HCT116 (cell line): ENCODE measurements around the gene CLASP2. TPM values are rescaled to one million over a fixed set of nuclear protein-coding genes. Genes with fewer than 3 reads are reported as not detected.

Experiments used
- ATAC-seq: fragments of 200-7000 bp; cut with Tn5 transposase; 2 replicates; pipeline ENCODE4 v1.9.1; 2020; ENCODE audit warnings: mild to moderate bottlenecking, moderate library complexity
- BruUV-seq: library from RNA; stranded (reverse); fragments of 400-500 nt; replicated peaks from 2 replicates; lab custom pipeline; 2021; lab: Mats Ljungman, UMichigan
- CTCF ChIA-PET: fragments of 300-600 bp; sonication (Branson Sonifier 250); formaldehyde crosslinking; loops from one replicate; lab custom pipeline; 2021; ENCODE audit warnings: antibody characterized with exemption; lab: Charles Lee
- POLR2A ChIA-PET: fragments of 300-600, 350-600 bp; sonication (Branson Sonifier 250); formaldehyde crosslinking; loops from one replicate; lab custom pipeline; 2021; ENCODE audit warnings: antibody characterized with exemption; lab: Charles Lee
- RAD21 ChIA-PET, 2 experiments: fragments of 300-600 bp; sonication (Branson Sonifier 250); formaldehyde crosslinking; loops; one replicate each; lab custom pipeline; 2023; ENCODE audit warnings: low total read pairs in 2 of 2; ENCODE audit not compliant: uncharacterized antibody in 2 of 2, unreplicated experiment in 2 of 2, low non-redundant PET in 1 of 2; lab: Charles Lee
- DNase-seq: peaks from one replicate; pipeline ENCODE4 v3.0.0-alpha.2; 2010; ENCODE audit warnings: low read depth, low spot score
- H2AFZ ChIP-seq: fragments of 200-600 bp; shearing (Covaris generic), sonication (generic); 2 replicates; pipeline ENCODE4 v1.6.1; 2017; ENCODE audit warnings: low read depth, mixed run types, mixed read lengths, antibody characterized with exemption, low read length; ENCODE audit not compliant: poor library complexity, severe bottlenecking
- H3K27ac ChIP-seq: 2 replicates; pipeline ENCODE4 v1.5.1; 2012; ENCODE audit warnings: low read depth, low read length
- H3K27me3 ChIP-seq: fragments of 200-600 bp; sonication (generic); 2 replicates; pipeline ENCODE4 v1.6.1; 2016; ENCODE audit warnings: mixed run types, low read length, mixed read lengths; ENCODE audit not compliant: insufficient read depth
- H3K36me3 ChIP-seq, 2 experiments: fragments of 200-500 bp in 1 of 2; fragments of 200-600 bp in 1 of 2; sonication (Bioruptor generic) in 1 of 2; sonication (generic) in 1 of 2; 2 replicates each; pipeline versions ENCODE4 v1.5.1 to v1.6.1; 2014 to 2016; ENCODE audit warnings: low read length in 2 of 2, inconsistent platforms in 1 of 2, mixed read lengths in 1 of 2, mixed run types in 1 of 2; ENCODE audit not compliant: insufficient read depth in 2 of 2, control insufficient read depth in 1 of 2
- H3K4me1 ChIP-seq, 2 experiments: fragments of 200-600 bp in 1 of 2; sonication (generic) in 1 of 2; 2 replicates each; pipeline versions ENCODE4 v1.5.1 to v1.6.1; 2012 to 2017; ENCODE audit warnings: low read length in 2 of 2, inconsistent platforms in 1 of 2, mild to moderate bottlenecking in 1 of 2, mixed read lengths in 1 of 2, mixed run types in 1 of 2, moderate library complexity in 1 of 2; ENCODE audit not compliant: insufficient read depth in 2 of 2, control insufficient read depth in 1 of 2
- H3K4me2 ChIP-seq: fragments of 200-600 bp; sonication (generic); 2 replicates; pipeline ENCODE4 v1.6.1; 2017; ENCODE audit warnings: mixed run types, low read length, mixed read lengths
- H3K4me3 ChIP-seq, 2 experiments: fragments of 200-600 bp in 1 of 2; sonication (generic) in 1 of 2; replicated peaks in 1 of 2; 2 replicates each; pipeline ENCODE4 v1.5.1; 2011 to 2016; ENCODE audit warnings: low read length in 2 of 2, control low read depth in 1 of 2, low read depth in 1 of 2, mild to moderate bottlenecking in 1 of 2, mixed read lengths in 1 of 2, mixed run types in 1 of 2
- H3K79me2 ChIP-seq: fragments of 200-600 bp; sonication (generic); 2 replicates; pipeline ENCODE4 v1.6.1; 2017; ENCODE audit warnings: mild to moderate bottlenecking, mixed run types, low read length, moderate library complexity, mixed read lengths; ENCODE audit not compliant: insufficient read depth
- H3K9ac ChIP-seq: fragments of 200-600 bp; sonication (generic); 2 replicates; pipeline ENCODE4 v1.6.1; 2016; ENCODE audit warnings: low read length, mixed read lengths
- H3K9me2 ChIP-seq: fragments of 200-600 bp; sonication (generic), shearing (Covaris generic); 2 replicates; pipeline ENCODE4 v1.6.1; 2017; ENCODE audit warnings: mixed run types, mild to moderate bottlenecking, moderate library complexity; ENCODE audit not compliant: insufficient read depth
- H3K9me3 ChIP-seq, 2 experiments: fragments of 200-500 bp in 1 of 2; fragments of 200-600 bp in 1 of 2; sonication (Bioruptor generic) in 1 of 2; sonication (generic) in 1 of 2; 2 replicates each; pipeline ENCODE4 v1.6.1; 2014 to 2017; ENCODE audit warnings: low read length in 2 of 2, mixed read lengths in 2 of 2, inconsistent platforms in 1 of 2, low read depth in 1 of 2, mild to moderate bottlenecking in 1 of 2, mixed run types in 1 of 2, moderate library complexity in 1 of 2; ENCODE audit not compliant: control insufficient read depth in 1 of 2, insufficient read depth in 1 of 2
- H4K20me1 ChIP-seq: fragments of 200-600 bp; sonication (generic), shearing (Covaris generic); 2 replicates; pipeline ENCODE4 v1.6.1; 2017; ENCODE audit warnings: mixed run types, mild to moderate bottlenecking, moderate library complexity; ENCODE audit not compliant: insufficient read depth
- CBX3 ChIP-seq: IDR thresholded peaks from 2 replicates; pipeline ENCODE4 v1.6.1; 2012; ENCODE audit warnings: low read depth
- EZH2 ChIP-seq: fragments of 200-600 bp; sonication (generic); IDR thresholded peaks from 2 replicates; pipeline ENCODE4 v1.6.1; 2017; ENCODE audit warnings: antibody characterized with exemption, mixed run types
- POLR2AphosphoS5 ChIP-seq: IDR thresholded peaks from 2 replicates; pipeline ENCODE4 v1.6.1; 2011; ENCODE audit warnings: mild to moderate bottlenecking, low read depth, low read length, moderate library complexity
- RAD21 ChIP-seq: IDR thresholded peaks from 2 replicates; pipeline ENCODE4 v1.6.1; 2012; ENCODE audit warnings: low read depth, mild to moderate bottlenecking
- SIN3A ChIP-seq: IDR thresholded peaks from 2 replicates; pipeline ENCODE4 v1.6.1; 2012; ENCODE audit warnings: low read depth
- ZFX ChIP-seq: fragments of 450-650 bp; IDR thresholded peaks from 2 replicates; pipeline ENCODE4 v1.6.1; 2017
- intact Hi-C: fragments of 100-400 bp; cut with micrococcal nuclease; formaldehyde crosslinking; loops from 2 replicates; pipeline ENCODE4 v1.10.0; 2022
- total RNA-seq: library from RNA; stranded (reverse); gene quantifications from one replicate; pipeline ENCODE4 v1.2.1, GENCODE V29; 2021; ENCODE audit not compliant: unreplicated experiment
- TF ChIP-seq, protein P1 (sequence below): IDR thresholded peaks from 2 replicates; pipeline ENCODE4 v1.6.1; 2012; ENCODE audit warnings: low read depth

The CLASP2 gene
- total RNA-seq, 1 experiment from 2014 or later, result 36.3 TPM

DNA sequence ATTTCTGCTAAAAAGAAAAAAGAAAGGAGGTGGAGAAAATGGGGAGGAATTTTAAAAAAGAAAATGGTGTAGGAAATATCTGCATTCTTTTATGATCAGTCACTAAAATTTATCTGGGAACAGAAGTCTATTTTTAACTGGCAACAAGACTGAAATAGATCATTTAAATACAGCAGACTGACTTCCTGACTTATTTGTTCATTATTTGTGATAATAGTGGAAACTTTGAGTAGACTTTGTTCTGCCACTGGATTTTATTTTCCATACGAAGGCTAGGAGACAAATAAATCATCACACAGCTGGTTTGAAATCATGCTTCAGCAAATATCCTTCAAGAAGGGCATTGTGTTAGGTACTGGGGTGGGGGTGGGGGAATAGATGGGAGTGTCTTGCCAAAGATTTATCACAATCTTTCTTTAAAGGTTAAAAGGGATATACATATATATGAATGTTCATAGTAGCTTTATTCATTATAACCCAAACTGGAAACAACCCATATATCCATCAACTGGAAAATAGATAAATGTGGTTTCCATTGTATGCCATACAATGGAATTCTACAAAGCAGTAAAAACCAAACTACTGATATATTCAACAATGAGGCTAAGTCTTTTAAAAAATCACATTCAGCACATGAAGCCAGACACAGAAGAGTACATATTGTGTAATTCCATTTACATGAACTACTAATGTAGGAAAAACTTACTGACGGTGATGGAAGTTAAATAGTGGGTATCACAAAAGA lies 4.7 kb upstream of the CLASP2 start:
- Histone ChIP-seq H3K79me2 (no peaks in the 10 kb centered on the region), H3K9me2 (no peaks in the 10 kb centered on the region), H3K9me3 (no peaks in the 10 kb centered on the region), H3K27ac (no peak overlapping the region), H3K4me1 (peaks cover 0 to 8% of the 10 kb centered on the region in 2 experiments; a peak in 3 of 4 replicates), H3K4me2 (no peak overlapping the region), H3K27me3 (no peaks in the 10 kb centered on the region), H3K36me3 (no peaks in the 10 kb centered on the region), H2AFZ (peak overlapping the region; percentile 51), H3K9ac (no peak overlapping the region), H3K4me3 (no peak overlapping the region), H4K20me1 (no peaks in the 10 kb centered on the region)
- no peak for TF ChIP-seq SIN3A
- TF ChIP-seq RAD21, result no peak
- TF ChIP-seq CBX3, result no peak
- TF ChIP-seq POLR2AphosphoS5, result no peak
- no TSS peak for BruUV-seq
- RAD21 ChIA-PET, result no interaction called here
- intact Hi-C loops, result no loop called here
- CTCF ChIA-PET, result no interaction called here
- POLR2A ChIA-PET, result no interaction called here
- DNase-seq, result no peak
- no peak for ATAC-seq

DNA sequence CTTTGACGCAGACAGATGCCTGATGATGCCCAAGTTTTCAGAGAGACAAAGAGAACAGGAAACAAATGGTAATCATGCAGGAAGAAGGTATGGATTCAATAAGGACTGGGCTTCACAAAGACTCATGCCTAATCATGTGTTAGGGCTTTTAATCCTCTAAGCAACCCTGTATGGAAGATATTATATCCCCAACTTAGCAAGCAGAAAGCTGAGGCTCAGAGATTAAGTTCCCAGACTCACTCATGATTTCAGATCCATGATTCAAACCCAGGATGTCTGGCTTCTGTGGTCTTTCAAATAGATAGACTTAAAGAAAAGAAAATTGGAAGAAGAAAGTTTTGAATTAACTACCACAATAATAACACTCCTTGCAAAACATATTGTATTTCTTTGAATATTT lies 4.1 kb upstream of the CLASP2 start:
- no peak overlapping the region for H3K27ac ChIP-seq
- no peak overlapping the region for H3K9ac ChIP-seq
- ChIA-PET RAD21 (no interaction called here), CTCF (no interaction called here)
- ATAC-seq, result no peak
- H4K20me1 ChIP-seq, result no peaks in the 10 kb centered on the region
- BruUV-seq, result no TSS peak
- H3K9me2 ChIP-seq, result no peaks in the 10 kb centered on the region
- H3K79me2 ChIP-seq, result peaks cover 3% of the 10 kb centered on the region
- H3K27me3 ChIP-seq, result no peaks in the 10 kb centered on the region
- intact Hi-C loops, result no loop called here
- H3K9me3 ChIP-seq, result no peaks in the 10 kb centered on the region
- DNase-seq, result no peak
- H3K4me1 ChIP-seq, result peaks cover 0 to 9% of the 10 kb centered on the region in 2 experiments; a peak in 3 of 4 replicates
- H3K4me3 ChIP-seq, result no peak overlapping the region
- TF ChIP-seq RAD21 (no peak), ZFX (no peak), EZH2 (no peak), SIN3A (no peak), CBX3 (no peak)
- TF ChIP-seq, protein P1, sequence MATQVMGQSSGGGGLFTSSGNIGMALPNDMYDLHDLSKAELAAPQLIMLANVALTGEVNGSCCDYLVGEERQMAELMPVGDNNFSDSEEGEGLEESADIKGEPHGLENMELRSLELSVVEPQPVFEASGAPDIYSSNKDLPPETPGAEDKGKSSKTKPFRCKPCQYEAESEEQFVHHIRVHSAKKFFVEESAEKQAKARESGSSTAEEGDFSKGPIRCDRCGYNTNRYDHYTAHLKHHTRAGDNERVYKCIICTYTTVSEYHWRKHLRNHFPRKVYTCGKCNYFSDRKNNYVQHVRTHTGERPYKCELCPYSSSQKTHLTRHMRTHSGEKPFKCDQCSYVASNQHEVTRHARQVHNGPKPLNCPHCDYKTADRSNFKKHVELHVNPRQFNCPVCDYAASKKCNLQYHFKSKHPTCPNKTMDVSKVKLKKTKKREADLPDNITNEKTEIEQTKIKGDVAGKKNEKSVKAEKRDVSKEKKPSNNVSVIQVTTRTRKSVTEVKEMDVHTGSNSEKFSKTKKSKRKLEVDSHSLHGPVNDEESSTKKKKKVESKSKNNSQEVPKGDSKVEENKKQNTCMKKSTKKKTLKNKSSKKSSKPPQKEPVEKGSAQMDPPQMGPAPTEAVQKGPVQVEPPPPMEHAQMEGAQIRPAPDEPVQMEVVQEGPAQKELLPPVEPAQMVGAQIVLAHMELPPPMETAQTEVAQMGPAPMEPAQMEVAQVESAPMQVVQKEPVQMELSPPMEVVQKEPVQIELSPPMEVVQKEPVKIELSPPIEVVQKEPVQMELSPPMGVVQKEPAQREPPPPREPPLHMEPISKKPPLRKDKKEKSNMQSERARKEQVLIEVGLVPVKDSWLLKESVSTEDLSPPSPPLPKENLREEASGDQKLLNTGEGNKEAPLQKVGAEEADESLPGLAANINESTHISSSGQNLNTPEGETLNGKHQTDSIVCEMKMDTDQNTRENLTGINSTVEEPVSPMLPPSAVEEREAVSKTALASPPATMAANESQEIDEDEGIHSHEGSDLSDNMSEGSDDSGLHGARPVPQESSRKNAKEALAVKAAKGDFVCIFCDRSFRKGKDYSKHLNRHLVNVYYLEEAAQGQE, result no peak
- TF ChIP-seq, all 23 proteins: peak for 0
- Histone ChIP-seq H3K4me2 (no peak overlapping the region), H3K36me3 (no peaks in the 10 kb centered on the region), H2AFZ (peak overlapping the region; percentile 33)
- POLR2A ChIA-PET, result no interaction called here
